Loucy (cell line): ENCODE measurements around the gene CDC42EP5.

Experiments used
- CTCF ChIP-seq: fragments of 200-600 bp; sonication (generic); conservative IDR thresholded peaks from 2 replicates; pipeline ENCODE4 v1.5.1; 2014; ENCODE audit warnings: mild to moderate bottlenecking, antibody characterized with exemption, low read length
- EZH2phosphoT487 ChIP-seq: fragments of 200-600 bp; IDR thresholded peaks from 2 replicates; pipeline ENCODE4 v1.6.1; 2018; ENCODE audit warnings: antibody characterized with exemption, mild to moderate bottlenecking, moderate library complexity, borderline replicate concordance

- TF ChIP-seq CTCF, result no peak
- TF ChIP-seq EZH2phosphoT487, result no peak
Measured at GRCh38 chr19:54475706-54476105, 2.6 kb upstream of the CDC42EP5 start.
